ENCODE measurements around the gene PPM1A. TPM values are rescaled to one million over a fixed set of nuclear protein-coding genes. Genes with fewer than 3 reads are reported as not detected.

The PPM1A gene
- total and polyA plus RNA-seq, 2 donors from 2014 or later = 42.3 to 60.3 TPM

DNA sequence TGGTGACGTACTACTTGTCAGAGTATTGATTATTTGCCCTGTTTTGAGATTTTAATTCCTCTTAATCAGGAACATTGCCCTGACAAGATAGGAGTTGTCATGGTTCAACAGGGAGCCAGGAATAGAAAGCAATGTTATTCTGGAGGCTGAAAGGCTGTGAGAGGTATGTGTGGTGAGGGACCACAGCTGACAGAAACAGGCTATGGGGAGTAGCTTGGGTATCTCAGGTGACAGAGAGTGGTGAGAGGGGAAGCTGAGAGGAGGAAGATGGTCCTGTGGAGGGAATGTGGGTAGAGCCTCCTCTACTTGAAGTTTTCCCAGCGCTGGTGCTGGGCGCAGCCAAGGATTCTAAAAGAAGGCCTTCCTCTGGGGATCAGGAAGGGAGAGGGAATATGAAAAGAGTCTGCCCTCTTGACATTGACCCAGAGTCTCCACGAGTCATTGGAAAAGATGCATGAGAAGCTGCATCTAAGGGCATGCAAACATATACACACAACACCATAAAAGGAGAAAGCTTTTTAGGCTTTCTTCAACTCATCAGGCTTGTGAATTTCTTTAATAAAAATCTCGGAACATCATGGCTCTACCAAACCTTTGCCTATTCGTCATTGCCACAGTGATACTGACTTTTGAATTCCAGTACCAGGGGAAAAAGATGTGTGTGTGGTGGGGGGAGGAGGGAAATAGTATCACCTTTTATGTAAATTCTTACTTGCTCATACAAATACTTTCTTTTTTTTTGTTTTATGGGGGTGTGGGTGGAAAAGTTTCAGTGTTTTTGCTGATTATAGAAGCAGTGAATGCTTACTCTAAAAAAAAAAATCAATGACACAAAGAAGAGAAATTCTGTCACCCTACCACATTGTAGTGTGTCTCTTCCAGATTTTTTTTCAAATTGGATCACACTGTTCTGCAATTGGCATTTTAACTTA is 43.9 kb upstream of the PPM1A start:
- H3K9ac ChIP-seq (ENCODE audit: low read length in 3 of 3) = no peak overlapping the region
- intact Hi-C loops (cut with DNase I) = no loop called here
- no peak overlapping the region for H3K4me3 ChIP-seq (ENCODE audit: low read length in 3 of 3)
- no peaks in the 10 kb centered on the region for H3K27me3 ChIP-seq (ENCODE audit: control insufficient read depth, insufficient read depth, low read length)
- TF ChIP-seq, protein P1, sequence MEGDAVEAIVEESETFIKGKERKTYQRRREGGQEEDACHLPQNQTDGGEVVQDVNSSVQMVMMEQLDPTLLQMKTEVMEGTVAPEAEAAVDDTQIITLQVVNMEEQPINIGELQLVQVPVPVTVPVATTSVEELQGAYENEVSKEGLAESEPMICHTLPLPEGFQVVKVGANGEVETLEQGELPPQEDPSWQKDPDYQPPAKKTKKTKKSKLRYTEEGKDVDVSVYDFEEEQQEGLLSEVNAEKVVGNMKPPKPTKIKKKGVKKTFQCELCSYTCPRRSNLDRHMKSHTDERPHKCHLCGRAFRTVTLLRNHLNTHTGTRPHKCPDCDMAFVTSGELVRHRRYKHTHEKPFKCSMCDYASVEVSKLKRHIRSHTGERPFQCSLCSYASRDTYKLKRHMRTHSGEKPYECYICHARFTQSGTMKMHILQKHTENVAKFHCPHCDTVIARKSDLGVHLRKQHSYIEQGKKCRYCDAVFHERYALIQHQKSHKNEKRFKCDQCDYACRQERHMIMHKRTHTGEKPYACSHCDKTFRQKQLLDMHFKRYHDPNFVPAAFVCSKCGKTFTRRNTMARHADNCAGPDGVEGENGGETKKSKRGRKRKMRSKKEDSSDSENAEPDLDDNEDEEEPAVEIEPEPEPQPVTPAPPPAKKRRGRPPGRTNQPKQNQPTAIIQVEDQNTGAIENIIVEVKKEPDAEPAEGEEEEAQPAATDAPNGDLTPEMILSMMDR (IDR thresholded peaks at IDR 0.05; ENCODE audit: borderline replicate concordance, extremely low read depth, insufficient read depth) = no peak
- H3K27ac ChIP-seq (ENCODE audit: low read depth in 2 of 2, low read length in 2 of 2) = no peak overlapping the region
- no peaks in the 10 kb centered on the region for H3K4me1 ChIP-seq (ENCODE audit: control insufficient read depth in 2 of 3, insufficient read depth in 2 of 3, low read depth in 1 of 3, low read length in 3 of 3)
- no peaks in the 10 kb centered on the region for H3K36me3 ChIP-seq (ENCODE audit: control insufficient read depth in 2 of 3, insufficient read depth in 3 of 3, low read length in 3 of 3)
- H3K9me3 ChIP-seq (ENCODE audit: control insufficient read depth in 2 of 3, insufficient read depth in 1 of 3, low read length in 3 of 3) = no peaks in the 10 kb centered on the region
- FAIRE-seq (no peak), DNase-seq (no peak)

DNA sequence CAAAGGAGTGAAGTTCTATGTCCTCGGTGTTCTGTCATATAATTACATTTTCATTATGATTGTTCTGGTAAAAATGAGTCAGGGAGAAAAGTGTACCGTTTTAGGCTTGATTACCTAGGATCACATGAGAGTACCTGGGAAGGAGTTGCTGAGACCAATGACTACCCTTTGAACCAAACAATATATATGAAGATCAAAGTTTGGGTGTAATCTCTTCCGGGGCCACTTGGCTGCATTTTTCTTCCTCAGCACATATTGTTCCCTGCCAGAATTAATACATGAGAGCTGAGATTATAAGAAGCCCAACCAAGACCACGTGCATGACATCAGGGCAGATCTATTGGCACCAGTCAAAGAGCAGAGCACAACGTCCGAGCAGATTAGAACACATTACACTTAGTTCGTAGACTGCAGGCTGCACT is 42.8 kb upstream of the PPM1A start:
- Histone ChIP-seq H3K9ac (ENCODE audit: low read length in 3 of 3) (no peak overlapping the region), H3K4me3 (ENCODE audit: low read length in 3 of 3) (no peak overlapping the region), H3K27me3 (ENCODE audit: control insufficient read depth, insufficient read depth, low read length) (no peaks in the 10 kb centered on the region), H3K4me1 (ENCODE audit: control insufficient read depth in 2 of 3, insufficient read depth in 2 of 3, low read depth in 1 of 3, low read length in 3 of 3) (no peaks in the 10 kb centered on the region), H3K36me3 (ENCODE audit: control insufficient read depth in 2 of 3, insufficient read depth in 3 of 3, low read length in 3 of 3) (no peaks in the 10 kb centered on the region), H3K27ac (ENCODE audit: low read depth in 2 of 2, low read length in 2 of 2) (no peak overlapping the region), H3K9me3 (ENCODE audit: control insufficient read depth in 2 of 3, insufficient read depth in 1 of 3, low read length in 3 of 3) (no peaks in the 10 kb centered on the region)
- DNase-seq (no peak), FAIRE-seq (no peak)
- TF ChIP-seq, protein P1 (IDR thresholded peaks at IDR 0.05; ENCODE audit: borderline replicate concordance, extremely low read depth, insufficient read depth) = no peak
- intact Hi-C loops (cut with DNase I) = no loop called here

DNA sequence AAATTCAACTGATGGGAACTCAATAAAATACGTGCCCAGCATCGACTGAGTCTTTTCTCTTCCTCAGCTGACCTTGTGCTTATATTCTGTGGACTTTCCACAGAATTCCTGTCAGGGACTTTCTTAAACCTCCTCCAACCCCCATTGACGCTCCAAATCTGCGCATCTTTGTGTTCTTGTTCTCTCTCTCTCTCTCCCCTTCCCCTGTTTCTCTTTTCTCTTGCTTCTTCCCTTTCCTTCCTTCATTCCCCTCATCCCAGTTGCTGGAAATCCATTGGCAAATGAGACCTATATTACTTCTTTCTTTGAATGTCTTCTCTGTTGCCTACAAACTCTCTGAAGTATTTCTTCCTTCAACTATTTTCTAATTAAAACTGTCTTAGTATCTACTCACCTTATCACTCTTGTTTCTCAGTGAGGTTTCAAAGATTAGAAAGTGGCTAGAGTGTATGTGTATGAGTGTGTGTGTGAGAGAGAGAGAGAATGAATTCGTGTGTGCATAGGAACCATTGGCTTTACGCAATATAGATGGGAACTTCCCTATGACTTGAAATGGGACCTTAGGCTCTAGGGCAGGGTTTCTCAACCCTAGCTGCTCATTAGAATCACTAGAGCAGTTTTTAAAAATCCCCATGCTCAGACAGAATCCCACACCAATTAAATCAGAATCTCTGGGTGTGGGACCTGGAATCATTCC is 42.0 kb upstream of the PPM1A start:
- no peak overlapping the region for H3K4me3 ChIP-seq (ENCODE audit: low read length in 3 of 3)
- no peaks in the 10 kb centered on the region for H3K9me3 ChIP-seq (ENCODE audit: control insufficient read depth in 2 of 3, insufficient read depth in 1 of 3, low read length in 3 of 3)
- TF ChIP-seq, protein P1 (IDR thresholded peaks at IDR 0.05; ENCODE audit: borderline replicate concordance, extremely low read depth, insufficient read depth) = no peak
- no peaks in the 10 kb centered on the region for H3K27me3 ChIP-seq (ENCODE audit: control insufficient read depth, insufficient read depth, low read length)
- DNase-seq (no peak), FAIRE-seq (no peak)
- H3K36me3 ChIP-seq (ENCODE audit: control insufficient read depth in 2 of 3, insufficient read depth in 3 of 3, low read length in 3 of 3) = no peaks in the 10 kb centered on the region
- intact Hi-C loops (cut with DNase I) = no loop called here
- H3K9ac ChIP-seq (ENCODE audit: low read length in 3 of 3) = no peak overlapping the region
- no peaks in the 10 kb centered on the region for H3K4me1 ChIP-seq (ENCODE audit: control insufficient read depth in 2 of 3, insufficient read depth in 2 of 3, low read depth in 1 of 3, low read length in 3 of 3)
- H3K27ac ChIP-seq (ENCODE audit: low read depth in 2 of 2, low read length in 2 of 2) = no peak overlapping the region

Measured in kidney (tissue), 14 donors.